OCI-LY7 (cell line): ENCODE results near the gene TBATA. TPM values are rescaled to one million over a fixed set of nuclear protein-coding genes. Genes with fewer than 3 reads are reported as not detected.

Experiments
- BruUV-seq: library from RNA; stranded (reverse); fragments of 400-500 nt; replicated peaks from 2 replicates; lab custom pipeline; 2021; lab: Mats Ljungman, UMichigan
- CTCF ChIA-PET: fragments of 300-600 bp; sonication (Branson Sonifier 250); formaldehyde crosslinking; loops from one replicate; lab custom pipeline; 2022; ENCODE audit warnings: antibody characterized with exemption; ENCODE audit not compliant: unreplicated experiment; lab: Charles Lee
- POLR2A ChIA-PET: fragments of 300-600 bp; sonication (Branson Sonifier 250); formaldehyde crosslinking; loops from one replicate; lab custom pipeline; 2022; ENCODE audit warnings: antibody characterized with exemption; lab: Charles Lee
- DNase-seq: peaks from one replicate; pipeline ENCODE4 v3.0.0-alpha.2; 2015; ENCODE audit warnings: low spot score
- H2AFZ ChIP-seq: fragments of 200-600 bp; sonication (generic), shearing (Covaris generic); 2 replicates; pipeline ENCODE4 v1.6.1; 2014; ENCODE audit warnings: mild to moderate bottlenecking, antibody characterized with exemption, low read length, moderate library complexity
- H3K27ac ChIP-seq: fragments of 200-600 bp; sonication (generic); 2 replicates; pipeline ENCODE4 v1.5.1; 2014; ENCODE audit warnings: mixed run types, low read depth, mild to moderate bottlenecking, moderate library complexity, low read length, inconsistent platforms; ENCODE audit not compliant: poor library complexity, severe bottlenecking
- H3K36me3 ChIP-seq: fragments of 200-600 bp; sonication (generic); 2 replicates; pipeline ENCODE4 v1.6.1; 2014; ENCODE audit warnings: mild to moderate bottlenecking, antibody characterized with exemption, low read length, moderate library complexity, mixed read lengths; ENCODE audit not compliant: insufficient read depth
- H3K4me1 ChIP-seq: fragments of 200-600 bp; sonication (generic); 2 replicates; pipeline ENCODE4 v1.5.1; 2014; ENCODE audit warnings: mild to moderate bottlenecking, low read length; ENCODE audit not compliant: insufficient read depth, poor library complexity, severe bottlenecking
- H3K4me2 ChIP-seq: fragments of 200-600 bp; sonication (generic); 2 replicates; pipeline ENCODE4 v1.6.1; 2014; ENCODE audit warnings: mild to moderate bottlenecking, low read length
- H3K4me3 ChIP-seq: fragments of 200-600 bp; sonication (generic); 2 replicates; pipeline ENCODE4 v1.5.1; 2014; ENCODE audit warnings: mild to moderate bottlenecking, low read depth, low read length; ENCODE audit not compliant: poor library complexity, severe bottlenecking
- H3K79me2 ChIP-seq: fragments of 200-600 bp; sonication (generic); 2 replicates; pipeline ENCODE4 v1.6.1; 2016; ENCODE audit warnings: low read depth, mild to moderate bottlenecking, low read length, moderate library complexity, mixed read lengths; ENCODE audit not compliant: insufficient read depth
- H3K9me2 ChIP-seq: fragments of 200-600 bp; sonication (generic); 2 replicates; pipeline ENCODE4 v1.6.1; 2016; ENCODE audit warnings: mild to moderate bottlenecking, low read length, mixed read lengths; ENCODE audit not compliant: insufficient read depth
- H3K9me3 ChIP-seq: fragments of 200-600 bp; sonication (generic); 2 replicates; pipeline ENCODE4 v1.6.1; 2014; ENCODE audit warnings: mild to moderate bottlenecking, mixed run types, low read length, mixed read lengths
- H4K20me1 ChIP-seq: fragments of 200-600 bp; sonication (generic); 2 replicates; pipeline ENCODE4 v1.6.1; 2014; ENCODE audit warnings: mild to moderate bottlenecking, antibody characterized with exemption, low read length, moderate library complexity, mixed read lengths; ENCODE audit not compliant: insufficient read depth
- CTCF ChIP-seq: fragments of 200-600 bp; sonication (generic); conservative IDR thresholded peaks from 2 replicates; pipeline ENCODE4 v1.5.1; 2014; ENCODE audit warnings: mild to moderate bottlenecking, antibody characterized with exemption, low read length, moderate library complexity, mixed read lengths
- EZH2phosphoT487 ChIP-seq: fragments of 200-600 bp; sonication (generic); IDR thresholded peaks from 2 replicates; pipeline ENCODE4 v1.6.1; 2018; ENCODE audit warnings: low read depth, borderline replicate concordance, mild to moderate bottlenecking, mixed run types, antibody characterized with exemption, low read length, moderate library complexity, mixed read lengths
- intact Hi-C: fragments of 100-400 bp; cut with micrococcal nuclease; formaldehyde crosslinking; loops from one replicate; pipeline ENCODE4 v1.10.0; 2022; ENCODE audit not compliant: unreplicated experiment
- total RNA-seq, 2 experiments: library from RNA; depleted of rRNA in 1 of 2; stranded (reverse); fragments of >200 nt in 1 of 2; shearing (Covaris generic) in 1 of 2; gene quantifications; 2 replicates each; pipeline ENCODE4 v1.2.3, GENCODE V29; 2014 to 2022

TBATA gene
- total RNA-seq, 2 experiments from 2014 or later, result not detected

GRCh38 chr10:70765794-70766594 is 19.2 kb downstream of the TBATA start:
- DNase-seq, result no peak
- BruUV-seq, result no TSS peak
- H3K4me3 ChIP-seq, result no peak overlapping the region
- no peaks in the 10 kb centered on the region for H3K79me2 ChIP-seq
- H3K9me2 ChIP-seq, result no peaks in the 10 kb centered on the region
- no peaks in the 10 kb centered on the region for H3K36me3 ChIP-seq
- ChIA-PET CTCF (no interaction called here), POLR2A (interaction anchor here (0.6 kb wide), 1 partner anchor 730 kb away, joined by 3 read pairs; no protein-coding TSS in a partner anchor)
- H3K9me3 ChIP-seq, result peaks cover 6% of the 10 kb centered on the region; the same call in 1 of the 2 replicates
- H3K27ac ChIP-seq, result no peak overlapping the region
- TF ChIP-seq CTCF (no peak), EZH2phosphoT487 (no peak)
- intact Hi-C loops, result no loop called here
- H3K4me2 ChIP-seq, result no peak overlapping the region
- H4K20me1 ChIP-seq, result no peaks in the 10 kb centered on the region
- no peaks in the 10 kb centered on the region for H3K4me1 ChIP-seq
- no peak overlapping the region for H2AFZ ChIP-seq

GRCh38 chr10:70763567-70763966 is 21.6 kb downstream of the TBATA start:
- POLR2A ChIA-PET, result no interaction called here
- DNase-seq, result no peak

More at GRCh38 chr10:70763567-70763966, 21.6 kb downstream of the TBATA start:
- H3K9me3 ChIP-seq, result peaks cover 6% of the 10 kb centered on the region; the same call in 1 of the 2 replicates
- no peaks in the 10 kb centered on the region for H3K36me3 ChIP-seq
- intact Hi-C loops, result no loop called here
- CTCF ChIA-PET, result no interaction called here
- no TSS peak for BruUV-seq
- TF ChIP-seq CTCF (no peak), EZH2phosphoT487 (no peak)
- H3K4me2 ChIP-seq, result no peak overlapping the region
- H3K79me2 ChIP-seq, result no peaks in the 10 kb centered on the region
- peaks cover 9% of the 10 kb centered on the region for H3K4me1 ChIP-seq
- H4K20me1 ChIP-seq, result no peaks in the 10 kb centered on the region
- no peaks in the 10 kb centered on the region for H3K9me2 ChIP-seq
- no peak overlapping the region for H3K4me3 ChIP-seq
- no peak overlapping the region for H2AFZ ChIP-seq
- no peak overlapping the region for H3K27ac ChIP-seq
